IMR-90 (cell line): ENCODE measurements around the gene RAI1. TPM values are rescaled to one million over a fixed set of nuclear protein-coding genes. Genes with fewer than 3 reads are reported as not detected.

Source experiments
- ATAC-seq: fragments of 200-7000 bp; cut with Tn5 transposase; 2 replicates; pipeline ENCODE4 v1.9.1; 2020; ENCODE audit warnings: low read depth, mild to moderate bottlenecking, moderate library complexity
- BruUV-seq: library from RNA; stranded (reverse); fragments of 400-500 nt; replicated peaks from 2 replicates; lab custom pipeline; 2021; lab: Mats Ljungman, UMichigan
- CTCF ChIA-PET: fragments of 300-600 bp; formaldehyde crosslinking; extraction: SDS; loops from one replicate; lab custom pipeline; 2021; ENCODE audit warnings: antibody characterized with exemption; lab: Yijun Ruan, JAX
- POLR2A ChIA-PET: fragments of 300-600 bp; sonication (Branson Sonifier 250); formaldehyde crosslinking; loops from one replicate; lab custom pipeline; 2022; ENCODE audit warnings: antibody characterized with exemption; ENCODE audit not compliant: unreplicated experiment; lab: Charles Lee
- DNase-seq: peaks from one replicate; pipeline ENCODE4 v3.0.0; 2013
- H2AFZ ChIP-seq: replicated peaks from 2 replicates; pipeline ENCODE3; 2013; ENCODE audit warnings: low read length, mild to moderate bottlenecking; ENCODE audit not compliant: poor library complexity
- H2AK5ac ChIP-seq: 2 replicates; pipeline ENCODE4 v1.6.1; 2013; ENCODE audit warnings: low read depth, low read length, inconsistent platforms
- H2AK9ac ChIP-seq: replicated peaks from 2 replicates; pipeline ENCODE3; 2013; ENCODE audit warnings: mild to moderate bottlenecking, low read depth, low read length, moderate library complexity; ENCODE audit not compliant: poor library complexity
- H2BK120ac ChIP-seq: 2 replicates; pipeline ENCODE4 v1.6.1; 2013; ENCODE audit warnings: low read depth, low read length, inconsistent platforms
- H2BK15ac ChIP-seq: 3 replicates; pipeline ENCODE4 v1.6.1; 2013; ENCODE audit warnings: low read depth, low read length, inconsistent platforms
- H2BK20ac ChIP-seq: 2 replicates; pipeline ENCODE4 v1.6.1; 2013; ENCODE audit warnings: low read depth, mild to moderate bottlenecking, inconsistent platforms, low read length, moderate library complexity
- H2BK5ac ChIP-seq: 2 replicates; pipeline ENCODE4 v1.6.1; 2013; ENCODE audit warnings: mild to moderate bottlenecking, low read depth, low read length, inconsistent platforms; ENCODE audit not compliant: poor library complexity, severe bottlenecking
- H3K14ac ChIP-seq: replicated peaks from 2 replicates; pipeline ENCODE4 v1.6.1; 2013; ENCODE audit warnings: low read depth, low read length, inconsistent platforms
- H3K18ac ChIP-seq: 2 replicates; pipeline ENCODE4 v1.6.1; 2013; ENCODE audit warnings: low read depth, low read length, control low read depth
- H3K23ac ChIP-seq: 2 replicates; pipeline ENCODE4 v1.6.1; 2013; ENCODE audit warnings: low read depth, low read length, inconsistent platforms
- H3K27ac ChIP-seq: 2 replicates; pipeline ENCODE4 v1.5.1; 2013; ENCODE audit warnings: mild to moderate bottlenecking, control low read depth, low read length; ENCODE audit not compliant: insufficient read depth
- H3K27me3 ChIP-seq: 2 replicates; pipeline ENCODE4 v1.6.1; 2013; ENCODE audit warnings: low read length; ENCODE audit not compliant: control insufficient read depth, insufficient read depth
- H3K36me3 ChIP-seq: 2 replicates; pipeline ENCODE4 v1.6.1; 2013; ENCODE audit warnings: low read length, mixed read lengths; ENCODE audit not compliant: control insufficient read depth, insufficient read depth
- H3K4ac ChIP-seq: 2 replicates; pipeline ENCODE4 v1.6.1; 2013; ENCODE audit warnings: low read depth, low read length, inconsistent platforms
- H3K4me1 ChIP-seq: 2 replicates; pipeline ENCODE4 v1.6.1; 2013; ENCODE audit warnings: low read length, mixed read lengths; ENCODE audit not compliant: control insufficient read depth, insufficient read depth
- H3K4me2 ChIP-seq: 2 replicates; pipeline ENCODE4 v1.6.1; 2013; ENCODE audit warnings: low read depth, mild to moderate bottlenecking, control low read depth, low read length, moderate library complexity
- H3K4me3 ChIP-seq: 2 replicates; pipeline ENCODE4 v1.5.1; 2013; ENCODE audit warnings: low read depth, mild to moderate bottlenecking, control low read depth, low read length, moderate library complexity; ENCODE audit not compliant: insufficient read depth
- H3K56ac ChIP-seq: 2 replicates; pipeline ENCODE4 v1.6.1; 2013; ENCODE audit warnings: low read length, inconsistent platforms; ENCODE audit not compliant: insufficient read depth; ENCODE audit errors: extremely low read depth
- H3K79me1 ChIP-seq, 2 experiments: 2 replicates each; pipeline ENCODE4 v1.6.1; 2013; ENCODE audit warnings: low read length in 2 of 2, inconsistent platforms in 1 of 2, low read depth in 1 of 2
- H3K9ac ChIP-seq: 2 replicates; pipeline ENCODE4 v1.6.1; 2013; ENCODE audit warnings: low read depth, low read length, control low read depth
- H3K9me1 ChIP-seq: 2 replicates; pipeline ENCODE4 v1.6.1; 2013; ENCODE audit warnings: low read length, inconsistent platforms; ENCODE audit not compliant: insufficient read depth
- H3K9me3 ChIP-seq: 2 replicates; pipeline ENCODE4 v1.6.1; 2013; ENCODE audit warnings: low read length; ENCODE audit not compliant: control insufficient read depth, insufficient read depth
- H4K20me1 ChIP-seq: 2 replicates; pipeline ENCODE4 v1.6.1; 2013; ENCODE audit warnings: low read length, inconsistent platforms; ENCODE audit not compliant: insufficient read depth
- H4K5ac ChIP-seq: 2 replicates; pipeline ENCODE4 v1.6.1; 2013; ENCODE audit warnings: mild to moderate bottlenecking, low read depth, low read length, control low read depth
- H4K8ac ChIP-seq, 2 experiments: 2 replicates each; pipeline ENCODE4 v1.6.1; 2013; ENCODE audit warnings: low read depth in 2 of 2, low read length in 2 of 2, control low read depth in 1 of 2, inconsistent platforms in 1 of 2
- H4K91ac ChIP-seq: 2 replicates; pipeline ENCODE4 v1.6.1; 2013; ENCODE audit warnings: low read depth, low read length, inconsistent platforms; ENCODE audit not compliant: insufficient read depth
- BHLHE40 ChIP-seq: fragments of 150-350 bp; IDR thresholded peaks from 2 replicates; pipeline ENCODE4 v1.6.1; 2016; ENCODE audit warnings: mild to moderate bottlenecking, low read depth, low read length
- CHD1 ChIP-seq: IDR thresholded peaks from 2 replicates; pipeline ENCODE4 v1.6.1; 2012; ENCODE audit warnings: low read depth, low read length, improper control_type of control experiment
- POLR2A ChIP-seq: IDR thresholded peaks from 2 replicates; pipeline ENCODE4 v1.6.1; 2012; ENCODE audit warnings: mild to moderate bottlenecking, low read depth, low read length
- RCOR1 ChIP-seq: IDR thresholded peaks from 2 replicates; pipeline ENCODE4 v1.6.1; 2012; ENCODE audit warnings: mild to moderate bottlenecking, low read length, improper control_type of control experiment; ENCODE audit not compliant: insufficient replicate concordance
- WGBS, 2 experiments: methylation state at CpG; one replicate each; pipeline versions ENCODE4 v1.1.5 to v1.1.7; 2013; ENCODE audit warnings: missing lambda C conversion rate in 2 of 2; ENCODE audit not compliant: insufficient read length in 1 of 2; ENCODE audit errors: extremely low coverage in 2 of 2; 5-methylcytosine and 5-hydroxymethylcytosine counted together
- dilution Hi-C: fragments of 300-500 bp; cut with HindIII; formaldehyde crosslinking; loops from one replicate; pipeline ENCODE4 v1.14.3; 2018; ENCODE audit warnings: low sequenced_read_pairs; ENCODE audit not compliant: unreplicated experiment
- in situ Hi-C: fragments of 300-500 bp; cut with MboI; formaldehyde crosslinking; loops from 3 replicates; pipeline ENCODE4 v1.14.3; 2019; ENCODE audit warnings: low sequenced_read_pairs, inconsistent platforms, mixed read lengths
- intact Hi-C: fragments of 100-400 bp; cut with micrococcal nuclease; formaldehyde crosslinking; loops from 2 replicates; pipeline ENCODE4 v1.10.0; 2022
- polyA plus RNA-seq, 3 experiments: library from polyadenylated mRNA; depleted of rRNA; stranded (reverse); fragments of >200 nt; gene quantifications; 2 replicates each; pipeline ENCODE4 v1.2.3, GENCODE V29; 2012; ENCODE audit warnings: low replicate concordance in 1 of 3
- total RNA-seq: library from RNA; depleted of rRNA; stranded (reverse); fragments of >200 nt; gene quantifications from 2 replicates; pipeline ENCODE4 v1.2.3, GENCODE V29; 2012

Gene RAI1
- total and polyA plus RNA-seq, 2 of the 4 experiments (the other 2 are of a cell fraction), result 1.8 to 10.5 TPM

DNA sequence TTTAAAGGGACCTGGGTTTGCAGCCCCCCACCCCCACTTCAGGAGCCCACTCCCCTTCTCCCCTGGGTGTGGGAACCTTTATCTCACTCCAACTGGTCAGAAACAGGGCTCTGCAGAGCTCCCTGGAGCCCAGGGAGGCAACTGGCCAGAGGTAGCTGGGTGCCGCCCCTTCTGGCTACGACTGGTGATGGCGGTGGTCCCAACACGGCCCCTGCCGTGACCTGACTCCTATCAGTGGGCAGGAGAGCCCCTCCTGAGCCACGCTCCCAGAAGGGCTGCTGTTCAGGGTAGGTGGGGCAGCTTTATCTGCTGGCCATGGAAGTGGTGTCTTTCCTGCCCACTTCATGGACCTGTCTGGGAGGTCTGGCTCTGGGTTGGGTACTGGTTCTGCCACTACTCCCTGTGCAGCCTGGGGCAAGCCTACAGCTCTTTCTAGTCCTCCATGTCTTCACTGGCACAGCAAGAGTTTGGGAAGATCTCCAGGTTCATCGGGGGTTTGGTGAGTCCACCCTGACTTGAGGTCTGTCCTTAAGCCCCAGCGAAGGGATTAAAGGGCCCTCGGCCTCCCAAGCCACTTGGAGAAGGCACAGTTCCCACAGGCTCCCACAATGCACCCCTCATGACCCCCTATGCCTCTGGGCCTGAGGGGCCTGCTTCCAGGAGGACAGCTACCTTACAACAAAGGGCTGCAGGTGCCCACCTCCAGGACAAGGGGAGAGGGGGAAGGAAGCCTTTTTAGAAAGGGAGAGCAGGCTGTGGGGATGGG, 161.0 kb downstream of the RAI1 start:
- Histone ChIP-seq H3K9me3 (no peaks in the 10 kb centered on the region), H3K79me1 (peaks cover 0 to 23% of the 10 kb centered on the region in 2 experiments; a peak in 2 of 4 replicates), H3K4me1 (peaks cover 26% of the 10 kb centered on the region), H3K9ac (no peak overlapping the region), H4K91ac (no peak overlapping the region), H2BK20ac (no peak overlapping the region), H3K27ac (no peak overlapping the region), H3K4me3 (no peak overlapping the region), H3K36me3 (peaks cover 8% of the 10 kb centered on the region; the same call in 1 of the 2 replicates), H3K27me3 (no peaks in the 10 kb centered on the region), H4K5ac (no peak overlapping the region), H2AFZ (no peak overlapping the region), H4K8ac (no peak overlapping the region), H3K4me2 (no peak overlapping the region), H3K56ac (no peak overlapping the region), H2BK5ac (no peak overlapping the region), H2BK120ac (no peak overlapping the region), H3K9me1 (peaks cover 17% of the 10 kb centered on the region), H3K4ac (no peak overlapping the region), H4K20me1 (no peaks in the 10 kb centered on the region), H3K14ac (no peak overlapping the region), H3K23ac (no peak overlapping the region; the same call in 1 of the 2 replicates), H2AK9ac (peak overlapping the region; percentile 48), H3K18ac (no peak overlapping the region), H2AK5ac (peak overlapping the region; percentile 59; the same call in 1 of the 2 replicates), H2BK15ac (no peak overlapping the region)
- intact Hi-C loops, result no loop called here
- no peak for TF ChIP-seq BHLHE40
- no peak for TF ChIP-seq POLR2A
- TF ChIP-seq RCOR1, result no peak
- TF ChIP-seq CHD1, result no peak
- ATAC-seq (no peak), DNase-seq (no peak)
- POLR2A ChIA-PET, result no interaction called here
- CTCF ChIA-PET, result interaction anchor here (0.6 kb wide), 1 partner anchor 32 kb away, joined by 3 read pairs; no protein-coding TSS in a partner anchor
- BruUV-seq, result no TSS peak
- in situ Hi-C loops, result no loop called here
- dilution Hi-C loops, result no loop called here
- WGBS, 2 experiments, result 69% methylated on average over 5 of the region's 9 CpGs; no CpG with 5 or more reads in 1 of the 2 experiments
